SK-N-SH (cell line): Measurements from ENCODE around the gene FBXL2. TPM values are rescaled to one million over a fixed set of nuclear protein-coding genes. Genes with fewer than 3 reads are reported as not detected.

Experiments used
- CTCF ChIA-PET: fragments of 300-600, 350-600 bp; formaldehyde crosslinking; extraction: SDS; loops from one replicate; lab custom pipeline; 2021; lab: Yijun Ruan, JAX
- POLR2A ChIA-PET: fragments of 350-600 bp; sonication (Branson Sonifier 250); formaldehyde crosslinking; extraction: SDS; loops from one replicate; lab custom pipeline; 2020; ENCODE audit warnings: antibody characterized with exemption, inconsistent platforms; lab: Yijun Ruan, JAX
- DNase-seq: peaks from one replicate; pipeline ENCODE4 v3.0.0; 2012
- H2AFZ ChIP-seq: fragments of 200-600 bp; sonication (generic); 2 replicates; pipeline ENCODE4 v1.8.1; 2016; ENCODE audit warnings: antibody characterized with exemption, mild to moderate bottlenecking, low read depth
- H3F3A ChIP-seq: fragments of 200-600 bp; sonication (generic); replicated peaks from 2 replicates; pipeline ENCODE3; 2016; ENCODE audit warnings: antibody characterized with exemption, mild to moderate bottlenecking; ENCODE audit not compliant: insufficient read depth
- H3K27ac ChIP-seq, 2 experiments: fragments of 200-500 bp in 1 of 2; fragments of 200-600 bp in 1 of 2; sonication (Bioruptor generic) in 1 of 2; sonication (generic), shearing (Covaris generic) in 1 of 2; 2 replicates each; pipeline versions ENCODE4 v1.5.1 to v1.6.1; 2014 to 2016; ENCODE audit warnings: low read depth in 2 of 2, inconsistent platforms in 1 of 2, low read length in 1 of 2, mild to moderate bottlenecking in 1 of 2, mixed read lengths in 1 of 2
- H3K27me3 ChIP-seq: fragments of 200-600 bp; sonication (generic), shearing (Covaris generic); 2 replicates; pipeline ENCODE4 v1.6.1; 2016; ENCODE audit warnings: mixed run types; ENCODE audit not compliant: insufficient read depth
- H3K36me3 ChIP-seq, 2 experiments: fragments of 200-500 bp in 1 of 2; fragments of 200-600 bp in 1 of 2; sonication (Bioruptor generic) in 1 of 2; sonication (generic) in 1 of 2; replicated peaks in 1 of 2; 2 replicates each; pipeline versions ENCODE3 to v1.5.1; 2014 to 2016; ENCODE audit warnings: low read length in 1 of 2, mild to moderate bottlenecking in 1 of 2; ENCODE audit not compliant: insufficient read depth in 2 of 2, control insufficient read depth in 1 of 2
- H3K4me1 ChIP-seq, 2 experiments: fragments of 200-500 bp in 1 of 2; fragments of 200-600 bp in 1 of 2; sonication (Bioruptor generic) in 1 of 2; sonication (generic), shearing (Covaris generic) in 1 of 2; 2 replicates each; pipeline versions ENCODE4 v1.5.1 to v1.6.1; 2014 to 2016; ENCODE audit warnings: low read depth in 1 of 2, low read length in 1 of 2, mixed run types in 1 of 2; ENCODE audit not compliant: insufficient read depth in 2 of 2, control insufficient read depth in 1 of 2
- H3K4me2 ChIP-seq: fragments of 200-600 bp; sonication (generic), shearing (Covaris generic); 2 replicates; pipeline ENCODE4 v1.6.1; 2017; ENCODE audit warnings: mixed run types
- H3K4me3 ChIP-seq, 2 experiments: fragments of 200-500 bp in 1 of 2; fragments of 200-600 bp in 1 of 2; sonication (Bioruptor generic) in 1 of 2; sonication (generic), shearing (Covaris generic) in 1 of 2; 2 replicates each; pipeline versions ENCODE4 v1.5.1 to v1.8.1; 2014 to 2016; ENCODE audit warnings: low read depth in 2 of 2, inconsistent platforms in 1 of 2, low read length in 1 of 2, mild to moderate bottlenecking in 1 of 2, mixed read lengths in 1 of 2, moderate library complexity in 1 of 2
- H3K79me2 ChIP-seq: fragments of 200-600 bp; sonication (generic); 2 replicates; pipeline ENCODE4 v1.8.1; 2017; ENCODE audit warnings: mild to moderate bottlenecking; ENCODE audit not compliant: insufficient read depth
- H3K9ac ChIP-seq: fragments of 200-600 bp; sonication (generic); 2 replicates; pipeline ENCODE4 v1.6.1; 2017; ENCODE audit warnings: mixed run types
- H3K9me2 ChIP-seq: fragments of 200-600 bp; sonication (generic); 2 replicates; pipeline ENCODE4 v1.6.1; 2017; ENCODE audit warnings: mixed run types
- H3K9me3 ChIP-seq: fragments of 200-600 bp; sonication (generic); 2 replicates; pipeline ENCODE4 v1.6.1; 2017; ENCODE audit warnings: mixed run types, mild to moderate bottlenecking, moderate library complexity
- H4K20me1 ChIP-seq: fragments of 200-600 bp; sonication (generic); 2 replicates; pipeline ENCODE4 v1.6.1; 2017; ENCODE audit warnings: mild to moderate bottlenecking, mixed run types; ENCODE audit not compliant: insufficient read depth
- FOSL2 ChIP-seq: IDR thresholded peaks from 2 replicates; pipeline ENCODE4 v1.4.0; 2012; ENCODE audit warnings: low read depth, mild to moderate bottlenecking, moderate library complexity, borderline replicate concordance
- FOXM1 ChIP-seq: IDR thresholded peaks from 2 replicates; pipeline ENCODE4 v1.4.0; 2012; ENCODE audit warnings: low read depth, mild to moderate bottlenecking
- JUND ChIP-seq: IDR thresholded peaks from 2 replicates; pipeline ENCODE4 v1.4.0; 2012
- RAD21 ChIP-seq: IDR thresholded peaks from 2 replicates; pipeline ENCODE4 v1.6.1; 2012; ENCODE audit warnings: mild to moderate bottlenecking, low read length
- RFX5 ChIP-seq: IDR thresholded peaks from 2 replicates; pipeline ENCODE4 v1.6.1; 2012; ENCODE audit warnings: mild to moderate bottlenecking, improper control_type of control experiment, low read length
- SIN3A ChIP-seq: IDR thresholded peaks from 2 replicates; pipeline ENCODE4 v1.6.1; 2012; ENCODE audit warnings: low read depth, mild to moderate bottlenecking, low read length, moderate library complexity, borderline replicate concordance
- TCF12 ChIP-seq: IDR thresholded peaks from 2 replicates; pipeline ENCODE4 v1.4.0; 2012
- TEAD4 ChIP-seq: IDR thresholded peaks from 2 replicates; pipeline ENCODE4 v1.4.0; 2012; ENCODE audit warnings: mild to moderate bottlenecking, borderline replicate concordance; ENCODE audit not compliant: insufficient read depth
- WGBS: methylation state at CpG from one replicate; pipeline ENCODE4 v1.1.6; 2017; ENCODE audit warnings: low lambda C conversion rate; 5-methylcytosine and 5-hydroxymethylcytosine counted together
- polyA plus RNA-seq, 3 experiments: library from polyadenylated mRNA; depleted of rRNA; stranded (reverse); fragments of >200 nt; gene quantifications; 2 replicates each; pipeline ENCODE4 v1.2.3, GENCODE V29; 2012
- TF ChIP-seq, protein P1 (sequence below): fragments of 150-350 bp; IDR thresholded peaks from 2 replicates; pipeline ENCODE4 v1.6.1; 2016; ENCODE audit warnings: mild to moderate bottlenecking, low read depth, low read length
- TF ChIP-seq, protein P2 (sequence below): IDR thresholded peaks from 2 replicates; pipeline ENCODE4; 2012

The FBXL2 gene
- polyA plus RNA-seq, 1 of the 3 experiments (the other 2 are of a cell fraction) = 13.7 TPM

DNA sequence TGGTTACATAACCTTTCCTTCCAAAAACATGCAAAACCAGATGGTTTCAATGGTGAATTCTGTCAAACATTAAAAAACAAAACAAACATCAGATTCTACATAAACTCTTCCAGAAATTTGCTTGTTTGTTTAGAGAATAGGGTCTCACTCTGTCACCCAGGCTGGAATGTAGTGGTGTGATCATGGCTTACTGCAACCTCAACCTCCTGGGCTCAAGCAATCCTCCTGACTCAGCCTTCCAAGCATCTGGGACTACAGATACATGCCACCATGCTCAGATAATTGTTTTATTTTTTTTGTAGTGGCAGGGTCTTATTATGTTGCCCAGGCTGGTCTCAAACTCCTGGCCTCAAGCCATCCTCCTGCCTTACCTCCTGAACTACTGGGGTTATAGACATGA lies 36.1 kb downstream of the FBXL2 start:
- Histone ChIP-seq H3K9me2 (no peaks in the 10 kb centered on the region), H3F3A (peaks cover 12% of the 10 kb centered on the region), H3K4me1 (peaks cover 0 to 15% of the 10 kb centered on the region in 2 experiments; a peak in 2 of 4 replicates), H3K27me3 (no peaks in the 10 kb centered on the region), H3K9me3 (no peaks in the 10 kb centered on the region), H3K9ac (no peak overlapping the region), H3K79me2 (peaks cover 21% of the 10 kb centered on the region), H3K36me3 (peaks cover 0 to 27% of the 10 kb centered on the region in 2 experiments), H3K4me3 (no peak overlapping the region), H4K20me1 (no peaks in the 10 kb centered on the region), H2AFZ (no peak overlapping the region), H3K4me2 (no peak overlapping the region), H3K27ac (no peak overlapping the region)
- ChIA-PET CTCF (no interaction called here), POLR2A (no interaction called here)
- no peak for DNase-seq
- TF ChIP-seq, protein P1, sequence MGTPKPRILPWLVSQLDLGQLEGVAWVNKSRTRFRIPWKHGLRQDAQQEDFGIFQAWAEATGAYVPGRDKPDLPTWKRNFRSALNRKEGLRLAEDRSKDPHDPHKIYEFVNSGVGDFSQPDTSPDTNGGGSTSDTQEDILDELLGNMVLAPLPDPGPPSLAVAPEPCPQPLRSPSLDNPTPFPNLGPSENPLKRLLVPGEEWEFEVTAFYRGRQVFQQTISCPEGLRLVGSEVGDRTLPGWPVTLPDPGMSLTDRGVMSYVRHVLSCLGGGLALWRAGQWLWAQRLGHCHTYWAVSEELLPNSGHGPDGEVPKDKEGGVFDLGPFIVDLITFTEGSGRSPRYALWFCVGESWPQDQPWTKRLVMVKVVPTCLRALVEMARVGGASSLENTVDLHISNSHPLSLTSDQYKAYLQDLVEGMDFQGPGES = no peak

DNA sequence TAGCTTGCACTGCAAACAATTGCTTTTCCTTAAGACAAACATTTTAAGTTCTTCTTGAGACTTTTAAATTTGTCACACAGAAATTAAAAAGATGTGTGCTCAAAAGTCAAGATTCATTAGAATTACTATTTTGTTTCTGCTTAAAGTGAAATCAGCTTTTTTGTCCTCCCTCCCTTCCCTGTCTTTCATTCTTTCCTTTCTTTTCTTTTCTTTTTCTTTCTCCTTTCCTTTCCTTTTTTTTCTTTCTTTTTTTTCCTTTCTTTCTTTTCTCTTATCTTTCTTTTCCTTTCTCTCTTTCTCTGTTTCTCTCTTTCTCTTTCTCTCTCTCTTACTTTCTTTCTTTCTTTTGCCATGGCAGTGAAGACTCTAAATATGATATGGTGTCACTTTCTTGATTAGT lies 37.8 kb downstream of the FBXL2 start:
- POLR2A ChIA-PET = no interaction called here
- no peak overlapping the region for H3K9ac ChIP-seq
- no peak overlapping the region for H3K4me3 ChIP-seq

DNA sequence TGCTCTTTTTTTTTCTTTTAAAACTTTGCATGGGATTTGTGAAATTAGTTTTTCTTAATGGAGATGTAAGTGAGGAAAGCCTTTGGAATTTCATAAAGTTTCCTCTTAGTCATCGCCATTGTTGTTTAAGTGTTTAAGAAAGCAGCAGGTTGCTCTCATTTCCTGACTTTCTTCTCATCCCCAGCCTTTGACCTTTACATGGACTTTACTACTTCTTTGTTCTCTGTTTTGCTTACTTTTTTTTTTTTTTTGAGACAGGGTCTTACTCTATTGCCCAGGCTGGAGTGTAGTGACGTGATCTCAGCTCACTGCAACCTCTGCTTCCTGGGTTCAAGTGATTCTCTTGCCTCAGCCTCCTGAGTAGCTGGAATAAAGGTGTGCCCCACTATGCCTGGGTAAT lies 38.6 kb downstream of the FBXL2 start:
- H4K20me1 ChIP-seq = no peaks in the 10 kb centered on the region
- WGBS = 63% methylated on average over 2 of the region's 2 CpGs
- no peaks in the 10 kb centered on the region for H3K27me3 ChIP-seq
- no peak overlapping the region for H3K4me3 ChIP-seq
- H3F3A ChIP-seq = peaks cover 20% of the 10 kb centered on the region
- no peak overlapping the region for H3K9ac ChIP-seq
- ChIA-PET POLR2A (no interaction called here), CTCF (interaction anchor here (1.2 kb wide), 1 partner anchor 26 kb away, joined by 3 read pairs; no protein-coding TSS in a partner anchor)
- peaks cover 0 to 18% of the 10 kb centered on the region in 2 experiments for H3K36me3 ChIP-seq
- no peak for DNase-seq
- no peaks in the 10 kb centered on the region for H3K9me2 ChIP-seq
- H3K9me3 ChIP-seq = no peaks in the 10 kb centered on the region
- peak overlapping the region in 1 of 2 experiments; percentile 49; a peak in 2 of 4 replicates for H3K27ac ChIP-seq
- peaks cover 28% of the 10 kb centered on the region for H3K79me2 ChIP-seq
- no peak overlapping the region for H2AFZ ChIP-seq
- peaks cover 3 to 22% of the 10 kb centered on the region in 2 experiments; a peak in 3 of 4 replicates for H3K4me1 ChIP-seq
- peak overlapping the region; percentile 40; the same call in 1 of the 2 replicates for H3K4me2 ChIP-seq
- TF ChIP-seq SIN3A (no peak), JUND (peak; percentile 27), FOSL2 (0 out of 2 replicates have a peak, but pooled peaks have one; percentile 13), RAD21 (no peak)

More for the DNA sequence above, 37.8 kb downstream of the FBXL2 start:
- H3F3A ChIP-seq = peaks cover 20% of the 10 kb centered on the region
- no peak overlapping the region for H2AFZ ChIP-seq
- H3K27ac ChIP-seq = peak overlapping the region in 1 of 2 experiments; percentile 49; a peak in 2 of 4 replicates
- H3K79me2 ChIP-seq = peaks cover 26% of the 10 kb centered on the region
- H3K9me3 ChIP-seq = no peaks in the 10 kb centered on the region
- DNase-seq = no peak
- H4K20me1 ChIP-seq = no peaks in the 10 kb centered on the region
- H3K27me3 ChIP-seq = no peaks in the 10 kb centered on the region
- H3K4me1 ChIP-seq = peaks cover 3 to 22% of the 10 kb centered on the region in 2 experiments; a peak in 3 of 4 replicates
- peaks cover 0 to 18% of the 10 kb centered on the region in 2 experiments for H3K36me3 ChIP-seq
- peak overlapping the region; percentile 40; the same call in 1 of the 2 replicates for H3K4me2 ChIP-seq
- no peaks in the 10 kb centered on the region for H3K9me2 ChIP-seq
- TF ChIP-seq TEAD4 = no peak
- no peak for TF ChIP-seq TCF12
- TF ChIP-seq, protein P2, sequence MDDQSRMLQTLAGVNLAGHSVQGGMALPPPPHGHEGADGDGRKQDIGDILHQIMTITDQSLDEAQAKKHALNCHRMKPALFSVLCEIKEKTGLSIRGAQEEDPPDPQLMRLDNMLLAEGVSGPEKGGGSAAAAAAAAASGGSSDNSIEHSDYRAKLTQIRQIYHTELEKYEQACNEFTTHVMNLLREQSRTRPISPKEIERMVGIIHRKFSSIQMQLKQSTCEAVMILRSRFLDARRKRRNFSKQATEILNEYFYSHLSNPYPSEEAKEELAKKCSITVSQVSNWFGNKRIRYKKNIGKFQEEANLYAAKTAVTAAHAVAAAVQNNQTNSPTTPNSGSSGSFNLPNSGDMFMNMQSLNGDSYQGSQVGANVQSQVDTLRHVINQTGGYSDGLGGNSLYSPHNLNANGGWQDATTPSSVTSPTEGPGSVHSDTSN = no peak
- TF ChIP-seq RFX5 = no peak
- TF ChIP-seq, protein P1 = no peak
- TF ChIP-seq FOXM1 = no peak
- CTCF ChIA-PET = no interaction called here
